ENCODE measurements around the gene AKT3.
"Not testable (repeated sequence)": the region's sequence is repeated elsewhere in the genome, so short reads cannot be mapped to it uniquely, and the experiment has no call there.

The AKT3 gene

DNA sequence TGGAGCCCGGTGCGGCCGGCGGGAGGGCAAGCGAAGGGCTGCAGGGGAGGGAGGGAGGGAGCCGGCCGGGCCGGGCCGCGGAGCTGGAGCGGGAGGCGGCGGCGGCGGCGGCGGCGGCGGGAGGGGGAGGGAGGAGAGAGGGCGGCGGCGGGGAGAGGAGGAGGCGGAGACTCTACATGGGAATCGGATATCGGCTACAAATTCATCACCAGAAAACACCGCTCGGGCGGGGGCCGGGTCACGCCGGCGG, at the start of gene AKT3:
TSS of gene AKT3 (minus strand) at position 42 of the 250 bp plus-strand sequence. CDS start 7,073 bp downstream, outside the sequence.
- DNase-seq (ENCODE audit: low read depth): no peak

DNA sequence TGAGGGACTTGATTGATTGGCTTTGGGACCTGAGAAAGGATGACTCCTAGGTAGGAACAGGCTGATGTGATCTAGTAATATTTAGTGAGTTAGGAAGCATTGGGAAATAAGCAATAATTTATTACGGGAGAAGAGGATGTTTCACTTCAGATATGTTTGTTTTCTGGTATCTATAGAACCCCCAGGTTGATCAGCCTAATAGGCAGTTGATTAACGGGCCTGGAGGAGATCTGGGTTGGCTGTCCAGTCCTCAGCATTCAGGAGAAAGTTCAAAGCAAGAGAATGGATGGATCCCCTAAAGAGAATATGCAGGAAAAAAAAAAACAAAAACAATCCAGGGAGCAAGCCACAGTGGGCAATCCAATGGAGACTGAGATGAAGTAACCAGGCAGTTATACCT, 48.2 kb upstream of the AKT3 start:
- no peak for DNase-seq (ENCODE audit: low read depth)

DNA sequence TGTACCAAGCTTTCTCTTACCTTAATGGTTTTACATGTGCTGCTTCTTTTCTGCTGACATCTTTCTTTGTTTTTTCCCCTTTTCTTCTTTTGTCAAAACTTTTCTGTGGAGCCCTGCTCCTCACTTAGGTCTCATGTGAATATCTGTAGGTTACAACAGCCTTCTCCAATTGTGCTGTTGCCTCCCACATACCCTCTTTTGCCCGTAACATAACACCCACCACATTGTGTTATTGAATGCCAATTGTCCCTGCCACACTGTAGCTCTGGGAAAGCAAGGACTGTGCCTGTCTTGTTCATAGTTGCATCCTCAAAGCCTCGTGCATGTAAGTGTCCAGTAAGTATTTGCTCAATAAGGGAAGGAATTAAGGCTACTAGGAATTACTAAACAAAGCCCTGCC, 46.3 kb upstream of the AKT3 start:
- no peak for DNase-seq (ENCODE audit: low read depth)

DNA sequence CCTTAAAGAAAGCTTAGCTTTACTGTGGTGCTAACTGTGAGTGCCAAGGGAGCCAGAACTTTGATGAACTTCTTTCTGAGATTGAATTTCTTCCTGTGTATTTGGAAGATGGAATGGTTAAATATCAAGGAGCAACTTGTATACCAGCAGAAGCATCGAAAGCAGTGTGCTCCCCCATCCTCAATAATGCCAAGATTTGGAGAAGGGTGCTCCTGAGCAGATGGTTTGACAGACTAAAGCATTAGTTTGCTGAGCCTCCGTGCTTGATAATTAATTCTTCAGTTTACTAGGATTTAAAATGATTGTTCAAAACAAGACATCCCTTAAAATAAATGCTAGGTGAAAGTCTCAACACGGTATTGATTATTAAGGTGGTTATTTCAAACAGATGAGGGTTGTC, 42.4 kb upstream of the AKT3 start:
- no peak for DNase-seq (ENCODE audit: low read depth)

DNA sequence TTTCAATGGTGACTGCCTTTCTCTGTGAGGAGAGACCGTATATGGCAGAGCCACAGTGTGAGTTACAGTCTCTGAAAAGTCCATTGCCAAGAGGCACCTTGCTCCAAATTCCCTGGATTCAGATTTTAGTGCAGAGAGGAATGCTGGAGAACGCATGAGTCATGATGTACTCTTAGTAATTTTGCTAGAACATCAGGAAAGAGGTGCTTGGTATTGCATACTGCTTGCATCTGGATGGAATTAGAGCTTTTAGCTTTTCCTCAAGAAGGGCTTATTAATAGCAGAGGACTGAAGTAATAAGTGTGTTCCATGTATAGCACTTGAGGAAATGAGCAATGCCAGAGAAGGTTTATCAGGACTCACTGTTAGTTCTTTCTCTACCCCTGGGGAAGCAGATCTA, 40.5 kb upstream of the AKT3 start:
- peak; percentile 15 for DNase-seq (ENCODE audit: low read depth)

DNA sequence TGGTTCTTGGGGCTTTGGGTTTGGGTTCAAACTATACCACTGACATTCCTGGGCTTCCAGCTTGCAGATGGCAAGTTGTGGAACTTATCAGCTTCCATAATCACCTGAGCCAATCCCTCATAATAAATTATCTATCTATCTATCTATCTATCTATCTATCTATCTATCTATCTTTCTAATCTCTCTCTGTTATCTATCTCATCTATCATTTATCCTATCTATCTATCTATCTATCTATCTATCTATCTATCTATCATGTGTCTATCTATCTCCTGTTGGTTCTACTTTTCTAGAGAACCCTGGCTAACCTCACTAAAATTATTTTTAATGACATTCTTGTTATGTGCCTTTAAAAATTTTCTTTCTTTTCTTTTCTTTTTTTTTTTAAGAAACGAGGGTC, 35.8 kb upstream of the AKT3 start:
- DNase-seq (ENCODE audit: low read depth): no peak

DNA sequence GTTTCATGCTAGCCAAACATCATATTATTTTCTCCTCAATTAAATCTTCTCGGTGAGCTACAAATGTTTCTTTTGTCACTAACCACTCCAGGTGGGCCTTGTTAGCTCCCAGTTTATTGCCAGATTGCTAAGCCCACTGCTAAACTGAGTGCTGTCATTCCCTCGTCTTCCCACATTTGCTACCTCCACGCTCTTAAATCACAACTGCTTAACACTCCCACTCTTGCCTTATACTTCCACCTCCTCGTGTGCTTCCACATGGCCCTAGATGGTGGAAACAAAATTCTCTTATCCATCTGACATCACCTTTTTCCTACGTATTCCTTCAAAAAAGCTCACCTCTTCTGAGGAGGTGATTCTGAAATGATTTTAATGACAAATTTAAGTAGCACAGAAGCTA, 34.6 kb upstream of the AKT3 start:
- no peak for DNase-seq (ENCODE audit: low read depth)

DNA sequence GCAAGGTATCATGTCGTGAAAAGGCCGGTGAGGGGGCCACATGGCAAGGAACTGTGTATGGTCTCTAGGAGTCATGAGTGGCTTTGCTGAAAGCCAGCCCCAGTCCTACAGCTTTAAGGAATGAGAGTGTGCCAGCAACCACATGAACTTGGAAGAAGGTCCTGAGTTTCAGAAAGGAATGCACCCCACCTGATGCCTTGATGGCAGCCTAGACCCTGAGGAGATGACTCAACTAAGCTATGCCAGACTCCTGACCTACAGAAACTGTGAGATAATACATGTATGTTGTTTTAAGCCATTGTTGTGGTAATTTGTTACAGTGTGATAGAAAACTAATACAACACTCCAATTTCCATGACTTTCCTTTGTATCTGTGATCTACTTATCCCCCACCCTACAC, 33.5 kb upstream of the AKT3 start:
- DNase-seq (ENCODE audit: low read depth): peak; percentile 73

DNA sequence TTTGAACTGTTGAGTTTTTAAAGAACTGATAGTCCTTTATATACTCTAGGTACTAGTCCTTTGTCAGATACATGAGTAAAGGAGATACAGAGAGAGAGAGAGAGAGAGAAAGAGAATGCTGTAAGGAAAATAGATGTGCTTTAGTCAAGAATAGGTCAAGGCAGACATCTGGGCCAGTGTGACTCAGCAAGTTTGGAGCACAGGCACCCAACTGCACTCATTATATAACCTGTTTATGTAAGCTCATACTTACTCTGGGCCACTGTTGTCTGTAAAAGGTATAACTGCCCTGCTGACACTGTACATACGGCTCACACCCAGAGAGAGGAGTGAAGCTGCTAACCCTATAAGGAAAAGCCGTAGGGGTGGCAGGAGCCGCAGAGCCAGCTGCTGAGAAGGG, 32.2 kb upstream of the AKT3 start:
- peak; percentile 13 for DNase-seq (ENCODE audit: low read depth)

DNA sequence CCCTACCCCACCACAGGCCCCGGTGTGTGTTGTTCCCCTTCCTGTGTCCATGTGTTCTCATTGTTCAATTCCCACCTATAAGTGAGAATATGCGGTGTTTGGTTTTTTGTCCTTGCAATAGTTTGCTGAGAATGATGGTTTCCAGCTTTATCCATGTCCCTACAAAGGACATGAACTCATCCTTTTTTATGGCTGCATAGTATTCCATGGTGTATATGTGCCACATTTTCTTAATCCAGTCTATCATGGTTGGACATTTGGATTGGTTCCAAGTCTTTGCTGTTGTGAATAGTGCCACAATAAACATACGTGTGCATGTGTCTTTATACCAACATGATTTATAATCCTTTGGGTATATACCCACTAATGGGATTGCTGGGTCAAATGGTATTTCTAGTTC, 27.0 kb upstream of the AKT3 start:
- DNase-seq (ENCODE audit: low read depth): not testable (repeated sequence)

DNA sequence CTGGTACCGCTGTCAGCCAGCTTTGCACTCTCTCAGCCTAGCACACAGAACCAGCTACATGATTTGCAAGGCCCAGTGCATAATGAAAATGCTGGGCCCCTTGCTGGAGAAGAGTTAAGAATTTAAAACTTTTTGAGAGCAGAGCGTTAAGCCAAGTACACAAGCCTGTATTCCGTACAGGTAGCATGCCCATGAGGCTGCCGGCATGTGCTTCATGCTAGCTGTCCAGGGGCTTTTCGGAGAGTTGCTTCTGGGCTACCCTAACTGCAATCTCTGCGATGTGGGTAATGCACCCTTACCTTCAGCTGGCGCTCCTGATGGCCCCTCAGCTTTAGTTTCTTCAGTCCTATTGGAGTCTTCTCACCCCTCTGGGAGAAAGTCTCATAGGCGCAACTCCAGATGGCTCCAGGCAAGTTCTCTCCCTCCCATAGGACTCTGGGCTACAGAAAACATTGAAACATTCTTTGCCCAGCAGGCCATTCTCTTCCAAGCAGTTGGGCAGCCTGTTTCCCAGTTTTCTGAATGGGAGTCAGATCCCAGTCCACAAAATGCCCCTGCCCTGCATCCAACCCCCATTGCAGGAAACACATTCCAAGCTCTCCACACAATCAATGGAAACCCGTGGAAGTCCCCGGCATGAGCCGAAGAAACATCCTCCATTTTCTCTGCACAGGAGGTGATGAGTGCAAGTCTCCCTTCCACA, 5.7 kb upstream of the AKT3 start:
- DNase-seq (ENCODE audit: low read depth): no peak

DNA sequence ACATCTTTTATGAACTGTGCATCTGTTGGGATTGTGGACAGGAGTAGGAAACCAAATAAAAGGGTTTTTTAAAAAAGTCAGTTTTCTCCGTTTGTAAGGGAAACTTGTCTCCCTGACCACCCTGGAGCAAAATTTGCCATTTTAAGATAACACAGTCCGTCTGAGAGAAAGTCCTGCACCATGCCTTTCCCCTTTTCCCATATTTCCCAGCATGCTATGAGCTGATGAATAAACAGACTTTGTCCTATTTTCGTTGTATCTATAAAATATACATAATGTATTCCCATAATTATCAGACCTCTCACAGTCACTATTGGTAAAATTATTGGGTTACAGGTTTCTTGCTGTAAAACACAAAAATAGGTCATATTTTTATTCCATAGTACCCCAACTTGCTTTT, 1.7 kb upstream of the AKT3 start:
- no peak for DNase-seq (ENCODE audit: low read depth)

DNA sequence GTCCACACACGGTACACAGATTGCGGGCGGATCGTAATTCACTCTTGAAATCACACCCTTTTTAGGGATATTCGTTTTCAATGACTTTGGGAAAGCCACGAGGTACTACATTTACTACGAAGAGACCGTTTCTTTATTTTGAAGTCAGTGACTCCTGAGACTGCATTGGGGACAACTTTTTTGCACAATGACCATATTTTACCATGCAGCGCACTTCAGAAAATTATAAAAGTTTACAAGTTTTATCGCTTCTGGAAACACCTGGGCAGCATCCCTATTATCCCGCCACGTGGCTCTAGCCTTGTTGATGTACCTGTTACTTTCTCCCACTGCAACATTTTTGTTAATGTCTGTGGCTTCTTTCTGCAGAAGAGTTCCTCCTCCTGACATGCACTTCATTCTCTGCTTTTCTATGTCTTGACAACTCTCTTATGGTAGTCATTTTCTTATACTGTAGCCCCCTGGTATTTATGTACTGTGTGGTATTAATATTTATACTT, 1.3 kb upstream of the AKT3 start:
- no peak for DNase-seq (ENCODE audit: low read depth)

DNA sequence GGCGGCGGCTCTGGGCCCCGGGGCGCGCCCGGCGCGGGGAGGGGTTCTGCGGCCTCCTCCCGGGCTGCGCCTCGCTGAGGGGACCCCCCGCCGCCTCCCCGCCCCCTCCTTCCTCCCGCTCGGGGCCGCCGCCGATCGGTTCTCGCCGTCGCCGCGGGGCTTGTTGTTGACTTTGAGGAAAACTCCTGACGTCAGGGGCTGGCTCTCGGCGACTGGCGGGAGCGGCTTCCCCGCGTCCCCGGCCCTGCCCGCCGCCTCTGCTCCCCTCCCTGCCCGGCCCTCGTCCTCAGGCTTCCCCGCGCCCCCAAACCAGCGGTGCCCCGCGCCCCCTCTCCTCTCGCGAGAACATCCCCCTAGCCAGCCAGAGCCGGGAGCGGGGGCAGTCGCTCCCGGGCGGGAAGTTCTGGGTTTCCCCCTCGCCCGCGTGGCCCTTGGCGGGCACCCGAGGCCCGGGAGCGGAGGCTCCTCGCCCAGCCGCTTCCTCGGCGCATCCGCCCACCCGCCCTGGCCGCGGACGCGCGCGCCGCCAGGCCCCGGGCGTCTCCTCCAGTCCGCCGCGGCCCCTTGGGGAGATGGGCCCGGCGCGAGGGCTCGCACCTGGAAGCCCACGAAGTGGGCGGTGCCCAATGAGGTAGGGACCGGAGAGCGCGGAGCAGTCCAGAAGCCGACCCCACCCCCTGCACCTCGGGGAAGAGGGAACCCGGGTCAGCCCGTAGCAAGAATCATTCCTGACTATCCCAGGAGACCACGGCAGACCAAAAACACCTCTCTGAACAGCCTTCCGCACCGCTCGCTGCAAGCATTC, 611 bp upstream of the AKT3 start:
- DNase-seq (ENCODE audit: low read depth): no peak

DNA sequence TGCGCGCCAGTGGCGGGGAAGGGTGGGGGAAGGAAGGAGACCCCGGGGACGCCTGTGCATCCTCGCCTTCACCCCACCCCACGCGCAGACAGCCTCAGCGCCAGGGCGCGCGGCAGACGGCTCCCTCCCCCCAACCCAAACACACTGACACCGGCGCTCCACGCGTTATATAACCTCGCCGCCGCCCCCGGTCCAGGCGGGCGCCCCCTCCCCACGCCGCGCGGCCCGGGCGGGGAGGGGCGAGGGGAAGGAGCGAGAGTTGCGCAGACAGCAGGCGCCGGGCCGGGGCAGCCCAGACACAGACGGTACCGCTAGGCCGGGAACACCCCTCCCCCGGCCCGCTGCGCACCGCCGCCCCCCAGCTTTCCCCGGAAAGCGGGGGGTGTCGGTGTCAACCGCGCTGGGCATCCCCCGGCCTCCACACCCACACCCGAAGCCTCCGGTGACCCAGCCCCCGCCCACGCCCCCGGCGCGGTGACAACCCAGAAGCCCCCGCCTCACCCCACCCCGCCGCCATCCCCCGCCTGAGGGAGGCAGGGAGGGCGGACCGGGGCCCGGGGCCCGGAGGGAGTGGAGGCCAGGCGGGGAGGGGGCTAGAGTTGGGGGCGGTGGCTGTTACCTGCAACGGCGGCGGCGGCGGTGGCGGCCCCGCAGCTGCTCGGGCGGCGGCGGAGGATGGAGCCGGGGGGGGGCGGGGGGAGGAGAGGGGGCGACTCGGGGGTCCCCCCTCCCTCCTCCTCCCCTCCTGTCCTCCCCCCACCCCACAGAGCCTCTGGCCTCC, 432 bp downstream of the AKT3 start:
- no peak for DNase-seq (ENCODE audit: low read depth)

DNA sequence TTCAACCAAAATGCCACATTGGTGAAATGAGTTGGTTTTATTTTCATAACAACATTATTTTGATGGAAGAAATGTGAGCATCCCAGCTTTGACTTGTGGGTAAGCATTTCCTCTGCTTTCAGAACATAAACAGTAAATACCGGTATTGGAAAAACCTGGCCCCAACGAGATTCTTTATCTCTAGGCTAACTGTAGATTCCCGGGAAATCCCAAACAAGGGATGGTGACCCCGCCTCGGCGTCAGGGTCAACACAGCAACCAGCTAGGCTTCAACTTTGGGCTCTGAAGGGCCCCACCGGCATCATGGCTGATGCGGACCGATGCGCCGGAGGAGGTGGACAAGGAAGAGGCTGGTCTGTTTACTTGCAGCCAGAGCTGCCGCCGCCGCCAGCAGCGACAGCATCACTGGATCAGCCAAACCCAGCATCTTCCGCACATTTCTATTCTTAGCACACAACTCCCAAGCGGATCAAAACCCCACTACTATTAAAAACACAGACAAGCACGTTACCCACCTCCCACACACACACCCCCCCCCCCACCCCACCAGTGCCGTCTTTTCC, 1.1 kb downstream of the AKT3 start:
- no peak for DNase-seq (ENCODE audit: low read depth)

DNA sequence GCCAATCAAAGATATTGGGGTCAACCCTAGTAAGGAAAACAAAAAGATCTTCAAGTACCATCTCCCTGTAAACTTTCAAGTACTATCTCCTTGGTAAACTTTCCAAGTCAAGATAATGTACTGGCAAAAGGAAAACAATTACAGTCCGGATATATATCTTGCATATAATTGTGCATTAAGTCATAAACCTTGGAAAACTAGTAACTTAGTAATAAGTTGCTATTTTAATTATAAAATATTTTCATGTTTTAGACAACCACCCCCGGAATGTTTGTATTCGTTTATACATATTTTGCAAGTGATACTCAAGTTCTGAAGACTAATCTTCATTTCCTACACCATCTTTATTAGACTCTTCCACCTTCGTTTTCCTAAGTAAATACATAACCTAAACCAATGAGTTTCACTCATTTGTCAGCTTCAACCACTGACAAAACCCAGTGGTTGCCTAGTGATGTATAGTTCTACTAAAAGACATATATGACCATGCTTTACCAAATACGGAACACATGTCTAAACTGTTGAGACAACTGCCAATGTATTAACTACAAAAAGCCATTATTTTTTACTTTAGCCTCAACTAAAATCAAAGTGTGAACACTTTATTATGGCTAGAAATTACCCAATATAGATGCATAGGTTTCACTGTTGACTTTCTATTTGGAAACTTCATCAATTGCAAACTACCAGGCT, 1.7 kb downstream of the AKT3 start:
- DNase-seq (ENCODE audit: low read depth): no peak

DNA sequence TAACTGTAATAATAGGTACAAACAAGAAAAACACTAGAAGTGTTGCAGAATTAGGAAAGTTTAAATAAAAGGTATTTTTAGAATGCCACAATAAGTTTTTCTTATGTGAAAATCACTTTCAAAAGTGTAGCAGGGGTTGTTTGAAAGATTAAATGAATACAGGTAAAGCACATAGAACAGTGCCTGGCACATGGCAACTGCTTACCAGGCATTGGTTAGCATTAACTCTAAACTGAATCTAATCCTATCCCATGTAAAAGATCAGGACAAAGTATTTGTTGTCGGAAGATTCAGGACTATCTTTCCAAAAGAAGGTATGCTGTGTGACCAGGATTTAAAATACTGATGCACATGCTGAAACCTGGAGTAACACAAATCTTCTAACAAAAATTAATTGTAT, 3.3 kb downstream of the AKT3 start:
- no peak for DNase-seq (ENCODE audit: low read depth)

DNA sequence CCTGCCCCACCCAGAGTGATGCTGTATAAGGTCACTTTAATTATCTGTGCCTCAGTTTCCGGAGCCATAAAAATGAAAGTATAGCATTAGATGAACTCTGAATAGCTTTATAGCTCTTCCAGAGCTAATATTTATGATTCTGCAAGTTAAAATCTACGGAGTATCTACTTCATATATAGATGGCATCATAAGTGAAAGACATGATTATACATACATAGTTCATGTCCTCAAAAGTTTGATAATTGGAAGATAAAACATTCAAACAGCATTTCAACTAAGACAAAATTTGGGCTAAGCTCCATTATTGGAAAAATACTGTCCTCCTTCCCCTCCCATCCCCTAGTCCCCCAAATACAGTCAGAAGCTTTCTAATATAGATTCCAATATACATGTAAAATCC, 4.2 kb downstream of the AKT3 start:
- DNase-seq (ENCODE audit: low read depth): no peak

DNA sequence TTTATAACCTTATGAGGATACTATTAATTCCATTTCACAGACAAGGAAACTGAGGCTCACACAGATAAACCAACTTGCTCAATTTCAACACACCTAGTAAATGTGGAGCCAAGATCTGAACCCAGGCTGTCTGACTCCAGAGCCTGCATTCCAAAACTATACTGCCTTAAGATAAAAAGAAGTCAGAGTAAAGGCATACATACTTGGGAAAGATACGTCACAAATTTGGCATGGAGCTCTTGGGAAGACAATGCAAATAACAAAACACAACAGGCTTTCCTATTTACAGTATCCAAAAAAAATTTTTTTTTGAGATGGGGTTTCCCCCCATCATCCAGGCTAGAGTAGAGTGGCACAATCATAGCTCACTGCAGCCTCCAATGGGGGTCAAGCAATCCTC, 5.9 kb downstream of the AKT3 start:
- DNase-seq (ENCODE audit: low read depth): no peak

DNA sequence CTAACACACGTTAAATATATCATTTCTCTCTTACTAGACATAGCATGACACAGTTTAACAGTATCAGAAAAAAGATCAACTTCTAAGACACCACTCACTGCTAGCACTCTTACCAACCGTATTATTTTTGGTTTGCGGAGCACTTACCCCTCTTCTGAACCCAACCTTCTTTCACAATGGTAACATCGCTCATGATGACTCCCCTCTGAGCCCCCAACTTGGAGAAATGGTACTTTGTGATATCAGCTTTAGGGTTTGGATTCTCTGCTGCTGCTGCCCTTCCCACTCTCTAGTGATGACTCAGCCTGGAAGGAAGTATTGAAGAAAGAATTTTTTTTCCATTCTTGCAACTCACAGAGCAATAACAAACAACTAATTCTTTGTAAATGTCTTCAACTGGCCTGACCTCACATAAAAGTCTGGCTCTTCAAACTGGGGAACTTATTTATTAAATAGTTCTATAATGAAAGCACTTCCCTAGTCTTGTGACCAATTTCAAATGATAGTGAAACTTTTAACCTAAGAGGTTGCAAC, 7.0 kb downstream of the AKT3 start:
- peak; percentile 60 for DNase-seq (ENCODE audit: low read depth)

DNA sequence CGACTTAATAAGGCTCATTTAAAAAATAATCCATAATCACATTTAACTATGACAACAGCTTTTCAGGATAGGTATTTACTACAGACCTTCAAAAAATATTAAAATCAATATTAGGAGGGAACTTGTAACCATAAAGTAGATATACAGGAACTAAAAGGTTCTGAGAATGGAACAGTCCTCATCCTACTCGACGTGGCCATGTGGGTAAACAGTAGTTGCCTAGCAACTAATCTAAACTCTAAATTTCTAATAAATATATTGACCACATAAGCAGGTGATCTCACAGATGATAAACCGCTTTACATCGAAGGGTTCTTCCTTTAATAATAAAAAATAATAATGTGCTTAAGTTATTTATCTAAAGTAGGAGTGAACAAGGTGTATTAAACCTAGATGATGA, 7.9 kb downstream of the AKT3 start:
- no peak for DNase-seq (ENCODE audit: low read depth)

Measured in non-pigmented ciliary epithelial cell (primary cell).